Upper lobe of left lung (tissue), 6 donors: ENCODE measurements around the gene LMOD3. TPM values are rescaled to one million over a fixed set of nuclear protein-coding genes. Genes with fewer than 3 reads are reported as not detected.

Source experiments
- ATAC-seq, 2 donors: fragments of 200-7000 bp; cut with Tn5 transposase; one replicate each; pipeline ENCODE4 v1.9.1; 2022; ENCODE audit warnings: mild to moderate bottlenecking in 2 of 2, moderate library complexity in 2 of 2; ENCODE audit not compliant: low FRiP score in 2 of 2
- DNase-seq, 2 donors: peaks; one replicate each; pipeline ENCODE4 v3.0.0-alpha.2; 2019 to 2020
- H3K27ac ChIP-seq, 4 donors: fragments of 200-600 bp; sonication (generic); one replicate each; pipeline ENCODE4 v1.5.1; 2016 to 2019
- H3K27me3 ChIP-seq, 4 donors: fragments of 200-600 bp; sonication (generic); one replicate each; pipeline ENCODE4 v1.5.1; 2017 to 2019
- H3K36me3 ChIP-seq, 4 donors: fragments of 200-600 bp; sonication (generic); one replicate each; pipeline ENCODE4 v1.5.1; 2016 to 2019
- H3K4me1 ChIP-seq, 4 donors: fragments of 200-600 bp; sonication (generic); one replicate each; pipeline ENCODE4 v1.5.1; 2018 to 2019
- H3K4me3 ChIP-seq, 4 donors: fragments of 200-600 bp; sonication (generic); one replicate each; pipeline ENCODE4 v1.5.1; 2017 to 2019; ENCODE audit warnings: mild to moderate bottlenecking in 2 of 4, moderate library complexity in 1 of 4
- H3K9me3 ChIP-seq, 4 donors: fragments of 200-600 bp; sonication (generic); one replicate each; pipeline ENCODE4 v1.5.1; 2018 to 2019
- CTCF ChIP-seq, 6 experiments: fragments of 450-650 bp in 4 of 6; fragments of 200-600 bp in 2 of 6; sonication (generic) in 2 of 6; IDR thresholded peaks; one replicate each; pipeline ENCODE4 v1.5.1; 2016 to 2019; ENCODE audit warnings: antibody characterized with exemption in 6 of 6
- EP300 ChIP-seq, 4 donors: sonication (generic); formaldehyde crosslinking; IDR thresholded peaks; one replicate each; pipeline ENCODE4 v1.5.1; 2017; ENCODE audit warnings: antibody characterized with exemption in 4 of 4, control low read depth in 2 of 4
- POLR2A ChIP-seq, 4 donors: fragments of 450-650 bp; IDR thresholded peaks; one replicate each; pipeline ENCODE4 v1.5.1; 2016 to 2017; ENCODE audit warnings: antibody characterized with exemption in 4 of 4, mild to moderate bottlenecking in 2 of 4
- POLR2AphosphoS5 ChIP-seq, 2 donors: sonication (generic); formaldehyde crosslinking; IDR thresholded peaks; one replicate each; pipeline ENCODE4 v1.5.1; 2017; ENCODE audit warnings: antibody characterized with exemption in 2 of 2
- WGBS, 2 donors: methylation state at CpG; one replicate each; pipeline ENCODE4 v1.1.5; 2017 to 2018; 5-methylcytosine and 5-hydroxymethylcytosine counted together
- total RNA-seq, 6 donors: library from RNA; depleted of rRNA in 4 of 6; stranded (reverse); fragments of >200 nt in 4 of 6; gene quantifications; one replicate each; pipeline versions ENCODE4 v1.1.0 to v1.2.1, GENCODE V29; 2016 to 2021
- donor health status: DM: no; HTN: no; CAD: no; lungs with moderate emphysema.
- donor health status: DM: no; HTN: yes; CAD: no; lungs with severe emphysema.

LMOD3 gene
- total RNA-seq, 6 donors from 2014 or later = 0.17 to 4.2 (median 0.40) TPM; not detected in 2

GRCh38 chr3:69118555-69118954 is 3.8 kb downstream of the LMOD3 start:
- no peak for DNase-seq
- H3K36me3 ChIP-seq = no peaks in the 10 kb centered on the region
- H3K27me3 ChIP-seq = no peaks in the 10 kb centered on the region
- no peak overlapping the region for H3K4me3 ChIP-seq
- ATAC-seq = no peak
- 95 to 96% methylated on average over 11 to 12 of the region's 12 CpGs for WGBS, 2 donors
- H3K27ac ChIP-seq = no peak overlapping the region
- no peak for TF ChIP-seq POLR2A (IDR thresholded peaks at IDR 0.05)
- no peak for TF ChIP-seq CTCF (IDR thresholded peaks at IDR 0.05)
- TF ChIP-seq EP300 (IDR thresholded peaks at IDR 0.05) = no peak
- TF ChIP-seq POLR2AphosphoS5 (IDR thresholded peaks at IDR 0.05) = no peak
- no peaks in the 10 kb centered on the region for H3K9me3 ChIP-seq
- H3K4me1 ChIP-seq = peaks cover 0 to 12% (median 2%) of the 10 kb centered on the region in 4 donors

GRCh38 chr3:69116897-69117296 is 5.5 kb downstream of the LMOD3 start:
- DNase-seq = no peak
- WGBS, 2 donors = 71 to 81% methylated on average over 3 of the region's 3 CpGs
- Histone ChIP-seq H3K27ac (no peak overlapping the region), H3K4me1 (peaks cover 0 to 11% (median 2%) of the 10 kb centered on the region in 4 donors), H3K36me3 (no peaks in the 10 kb centered on the region), H3K4me3 (no peak overlapping the region), H3K27me3 (no peaks in the 10 kb centered on the region), H3K9me3 (no peaks in the 10 kb centered on the region)
- no peak for ATAC-seq
- TF ChIP-seq POLR2AphosphoS5 (IDR thresholded peaks at IDR 0.05) (no peak), CTCF (IDR thresholded peaks at IDR 0.05) (no peak), POLR2A (IDR thresholded peaks at IDR 0.05) (no peak)

GRCh38 chr3:69116162-69116561 is 6.2 kb downstream of the LMOD3 start:
- ATAC-seq = no peak
- H3K4me1 ChIP-seq = peaks cover 0 to 5% (median under 1%) of the 10 kb centered on the region in 4 donors
- WGBS, 2 donors = 79 to 84% methylated on average over 4 of the region's 4 CpGs
- DNase-seq = no peak
- H3K4me3 ChIP-seq = no peak overlapping the region
- H3K27ac ChIP-seq = no peak overlapping the region
- no peak for TF ChIP-seq CTCF (IDR thresholded peaks at IDR 0.05)
- no peak for TF ChIP-seq POLR2AphosphoS5 (IDR thresholded peaks at IDR 0.05)
- no peak for TF ChIP-seq EP300 (IDR thresholded peaks at IDR 0.05)
- no peak for TF ChIP-seq POLR2A (IDR thresholded peaks at IDR 0.05)
- H3K9me3 ChIP-seq = no peaks in the 10 kb centered on the region
- H3K36me3 ChIP-seq = no peaks in the 10 kb centered on the region
- H3K27me3 ChIP-seq = no peaks in the 10 kb centered on the region

GRCh38 chr3:69115731-69116130 is 6.7 kb downstream of the LMOD3 start:
- no peak overlapping the region for H3K27ac ChIP-seq
- H3K4me3 ChIP-seq = no peak overlapping the region
- H3K27me3 ChIP-seq = no peaks in the 10 kb centered on the region
- H3K4me1 ChIP-seq = peaks cover 0 to 2% (median 0%) of the 10 kb centered on the region in 4 donors
- no peak for ATAC-seq
- WGBS, 2 donors = 54 to 55% methylated on average over 2 of the region's 2 CpGs
- H3K9me3 ChIP-seq = no peaks in the 10 kb centered on the region
- no peak for TF ChIP-seq CTCF (IDR thresholded peaks at IDR 0.05)
- no peak for TF ChIP-seq POLR2A (IDR thresholded peaks at IDR 0.05)
- no peak for TF ChIP-seq EP300 (IDR thresholded peaks at IDR 0.05)
- H3K36me3 ChIP-seq = no peaks in the 10 kb centered on the region
- DNase-seq = no peak

- WGBS, 2 donors = 79 to 87% methylated on average over 3 of the region's 3 CpGs
- H3K27ac ChIP-seq = no peak overlapping the region
- no peak for TF ChIP-seq POLR2A (IDR thresholded peaks at IDR 0.05)
- no peak for TF ChIP-seq POLR2AphosphoS5 (IDR thresholded peaks at IDR 0.05)
- no peak for TF ChIP-seq EP300 (IDR thresholded peaks at IDR 0.05)
- TF ChIP-seq CTCF (IDR thresholded peaks at IDR 0.05) = no peak
- DNase-seq (no peak), ATAC-seq (no peak)
- H3K36me3 ChIP-seq = no peaks in the 10 kb centered on the region
- H3K27me3 ChIP-seq = no peaks in the 10 kb centered on the region
- no peaks in the 10 kb centered on the region for H3K9me3 ChIP-seq
- H3K4me1 ChIP-seq = peaks cover 0 to 2% (median 0%) of the 10 kb centered on the region in 4 donors
- H3K4me3 ChIP-seq = no peak overlapping the region
Measured at GRCh38 chr3:69113536-69113935, 8.9 kb downstream of the LMOD3 start.
